Gastrocnemius medialis (tissue), 4 donors: ENCODE measurements around the gene MND1.

Experiments used
- CTCF ChIP-seq, 5 experiments: fragments of 450-650 bp in 3 of 5; fragments of 200-600 bp in 2 of 5; sonication (generic) in 2 of 5; IDR thresholded peaks in 4 of 5; conservative IDR thresholded peaks in 1 of 5; 1 replicate in 4 of 5; 2 replicates in 1 of 5; pipeline ENCODE4 v1.5.1; 2016 to 2019; ENCODE audit warnings: antibody characterized with exemption in 5 of 5, mild to moderate bottlenecking in 3 of 5, moderate library complexity in 3 of 5
- POLR2A ChIP-seq, 2 donors: fragments of 450-650 bp; IDR thresholded peaks; one replicate each; pipeline ENCODE4 v1.6.1; 2017; ENCODE audit warnings: antibody characterized with exemption in 2 of 2, mild to moderate bottlenecking in 2 of 2, moderate library complexity in 2 of 2

- TF ChIP-seq CTCF (IDR thresholded peaks at IDR 0.05 in 4 of 5, conservative IDR thresholded peaks at IDR 0.05 in 1 of 5) (no peak), POLR2A (IDR thresholded peaks at IDR 0.05) (no peak)
Measured at GRCh38 chr4:153408932-153409331, 64.4 kb downstream of the MND1 start.
